Endothelial cell of umbilical vein (primary cell): ENCODE measurements around the gene PTGDS. TPM values are rescaled to one million over a fixed set of nuclear protein-coding genes. Genes with fewer than 3 reads are reported as not detected.

Experiments
- BruUV-seq: library from RNA; stranded (reverse); fragments of 400-500 nt; replicated peaks from 2 replicates; lab custom pipeline; 2021; lab: Mats Ljungman, UMichigan
- CTCF ChIA-PET: fragments of 300-600, 350-600 bp; sonication (Branson Sonifier 250); formaldehyde crosslinking; loops from one replicate; lab custom pipeline; 2021; ENCODE audit warnings: antibody characterized with exemption, inconsistent platforms; lab: Charles Lee
- POLR2A ChIA-PET: fragments of 300-600, 350-600 bp; sonication (Branson Sonifier 250); formaldehyde crosslinking; loops from one replicate; lab custom pipeline; 2021; ENCODE audit warnings: antibody characterized with exemption, inconsistent platforms; lab: Charles Lee
- DNase-seq: peaks from one replicate; pipeline ENCODE4 v3.0.0-alpha.2; 2011; ENCODE audit warnings: low read depth, low spot score
- FAIRE-seq: peaks from 2 replicates; lab custom pipeline; 2011; peaks lifted over from hg19 to GRCh38; lab: Jason Lieb, UNC
- H2AFZ ChIP-seq: 2 replicates; pipeline ENCODE4 v1.6.0; 2012; ENCODE audit warnings: low read depth, low read length, control low read depth, inconsistent platforms
- H3K27ac ChIP-seq: 2 replicates; pipeline ENCODE4 v1.5.1; 2011; ENCODE audit warnings: low read depth, mild to moderate bottlenecking, control low read depth, low read length, moderate library complexity; ENCODE audit not compliant: insufficient read depth
- H3K27me3 ChIP-seq, 2 experiments: 2 replicates each; pipeline versions ENCODE4 v1.6.0 to v1.6.1; 2011; ENCODE audit warnings: low read length in 2 of 2, mixed read lengths in 1 of 2; ENCODE audit not compliant: control insufficient read depth in 2 of 2, insufficient read depth in 2 of 2
- H3K36me3 ChIP-seq, 2 experiments: 2 replicates in 1 of 2; 3 replicates in 1 of 2; pipeline ENCODE4 v1.5.1; 2011; ENCODE audit warnings: low read length in 2 of 2, mild to moderate bottlenecking in 1 of 2, moderate library complexity in 1 of 2; ENCODE audit not compliant: control insufficient read depth in 2 of 2, insufficient read depth in 2 of 2; ENCODE audit errors: extremely low read depth in 1 of 2
- H3K4me1 ChIP-seq: 3 replicates; pipeline ENCODE4 v1.5.1; 2011; ENCODE audit warnings: mild to moderate bottlenecking, low read length; ENCODE audit not compliant: control insufficient read depth, insufficient read depth; ENCODE audit errors: extremely low read depth
- H3K4me2 ChIP-seq: 2 replicates; pipeline ENCODE4 v1.6.1; 2011; ENCODE audit warnings: low read length, control low read depth, mixed read lengths; ENCODE audit not compliant: insufficient read depth
- H3K4me3 ChIP-seq, 3 experiments: fragments of 200-600 bp in 1 of 3; sonication (generic), shearing (Covaris generic) in 1 of 3; replicated peaks in 1 of 3; 2 replicates each; pipeline ENCODE4 v1.5.1; 2011 to 2016; ENCODE audit warnings: control low read depth in 3 of 3, low read length in 3 of 3, mild to moderate bottlenecking in 2 of 3, inconsistent platforms in 1 of 3, low read depth in 1 of 3, moderate library complexity in 1 of 3; ENCODE audit not compliant: insufficient read depth in 1 of 3
- H3K79me2 ChIP-seq: 2 replicates; pipeline ENCODE4 v1.6.0; 2012; ENCODE audit warnings: low read length, inconsistent platforms; ENCODE audit not compliant: control insufficient read depth, insufficient read depth
- H3K9ac ChIP-seq: replicated peaks from 2 replicates; pipeline ENCODE3; 2011; ENCODE audit warnings: low read length, control low read depth; ENCODE audit not compliant: insufficient read depth; ENCODE audit errors: extremely low read depth
- H3K9me1 ChIP-seq: replicated peaks from 3 replicates; pipeline ENCODE4 v1.6.0; 2011; ENCODE audit warnings: mild to moderate bottlenecking, low read length; ENCODE audit not compliant: control insufficient read depth, insufficient read depth; ENCODE audit errors: extremely low read depth
- H3K9me3 ChIP-seq: replicated peaks from 2 replicates; pipeline ENCODE4 v1.5.1; 2012; ENCODE audit warnings: low read length, inconsistent platforms; ENCODE audit not compliant: control insufficient read depth, insufficient read depth
- H4K20me1 ChIP-seq: replicated peaks from 2 replicates; pipeline ENCODE3; 2011; ENCODE audit warnings: mild to moderate bottlenecking, low read length; ENCODE audit not compliant: control insufficient read depth, insufficient read depth; ENCODE audit errors: extremely low read depth
- CTCF ChIP-seq, 2 donors: IDR thresholded peaks; 1 replicate in 1 of 2; 2 replicates in 1 of 2; pipeline ENCODE4 v1.5.1; 2011; ENCODE audit warnings: low read length in 2 of 2, mild to moderate bottlenecking in 2 of 2, moderate library complexity in 2 of 2, control low read depth in 1 of 2, inconsistent platforms in 1 of 2, low read depth in 1 of 2; ENCODE audit not compliant: insufficient read depth in 1 of 2; ENCODE audit errors: extremely low read depth in 1 of 2
- EZH2 ChIP-seq: IDR thresholded peaks from 2 replicates; pipeline ENCODE4 v1.6.1; 2012; ENCODE audit warnings: borderline replicate concordance, low read depth, mild to moderate bottlenecking, moderate library complexity, low read length, inconsistent platforms; ENCODE audit not compliant: severe bottlenecking
- FOS ChIP-seq: IDR thresholded peaks from 2 replicates; pipeline ENCODE4 v1.6.1; 2011; ENCODE audit warnings: mild to moderate bottlenecking, low read length, moderate library complexity, borderline replicate concordance; ENCODE audit not compliant: insufficient read depth
- GATA2 ChIP-seq: IDR thresholded peaks from 2 replicates; pipeline ENCODE4 v1.7.0; 2011; ENCODE audit warnings: low read depth, mild to moderate bottlenecking, moderate library complexity, mixed read lengths, low read length; ENCODE audit not compliant: insufficient read length, insufficient read depth
- JUN ChIP-seq: IDR thresholded peaks from 2 replicates; pipeline ENCODE4 v1.6.1; 2011; ENCODE audit warnings: borderline replicate concordance, low read depth; ENCODE audit not compliant: insufficient read length, insufficient read depth
- MYC ChIP-seq: IDR thresholded peaks from one replicate; pipeline ENCODE4 v1.6.1; 2011; ENCODE audit warnings: mild to moderate bottlenecking, low read depth, low read length
- POLR2A ChIP-seq: IDR thresholded peaks from 2 replicates; pipeline ENCODE4 v1.6.1; 2012; ENCODE audit warnings: low read depth, mild to moderate bottlenecking, control low read depth, low read length
- POLR2AphosphoS5 ChIP-seq: IDR thresholded peaks from 2 replicates; pipeline ENCODE4 v1.6.1; 2012; ENCODE audit warnings: low read depth, mild to moderate bottlenecking, control low read depth, low read length, moderate library complexity; ENCODE audit not compliant: insufficient read depth
- dilution Hi-C: fragments of 300-500 bp; cut with MboI; formaldehyde crosslinking; loops from one replicate; pipeline ENCODE4 v1.15.0; 2019; ENCODE audit warnings: low sequenced_read_pairs; ENCODE audit not compliant: extremely low pct_ligation_motif_present
- intact Hi-C: fragments of 100-400 bp; cut with micrococcal nuclease; formaldehyde crosslinking; loops from one replicate; pipeline ENCODE4 v1.10.0; 2022
- polyA plus RNA-seq, 4 experiments: library from polyadenylated mRNA; depleted of rRNA in 3 of 4; stranded (reverse) in 3 of 4; unstranded in 1 of 4; fragments of >200 nt; gene quantifications; 2 replicates each; pipeline versions ENCODE4 v1.2.1 to v1.2.3, GENCODE V29; 2011 to 2012; ENCODE audit warnings: missing spikeins in 1 of 4
- total RNA-seq: library from RNA; stranded (reverse); gene quantifications from 2 replicates; pipeline ENCODE4 v1.2.3, GENCODE V29; 2021
- TF ChIP-seq, protein P1 (sequence below): IDR thresholded peaks from 2 replicates; pipeline ENCODE4 v1.6.1; 2011; ENCODE audit not compliant: insufficient read depth, insufficient read length

The PTGDS gene
- total and polyA plus RNA-seq, 2 donors (not counting 3 experiments of a cell fraction or from before 2014, with no cell fraction given): not detected

DNA sequence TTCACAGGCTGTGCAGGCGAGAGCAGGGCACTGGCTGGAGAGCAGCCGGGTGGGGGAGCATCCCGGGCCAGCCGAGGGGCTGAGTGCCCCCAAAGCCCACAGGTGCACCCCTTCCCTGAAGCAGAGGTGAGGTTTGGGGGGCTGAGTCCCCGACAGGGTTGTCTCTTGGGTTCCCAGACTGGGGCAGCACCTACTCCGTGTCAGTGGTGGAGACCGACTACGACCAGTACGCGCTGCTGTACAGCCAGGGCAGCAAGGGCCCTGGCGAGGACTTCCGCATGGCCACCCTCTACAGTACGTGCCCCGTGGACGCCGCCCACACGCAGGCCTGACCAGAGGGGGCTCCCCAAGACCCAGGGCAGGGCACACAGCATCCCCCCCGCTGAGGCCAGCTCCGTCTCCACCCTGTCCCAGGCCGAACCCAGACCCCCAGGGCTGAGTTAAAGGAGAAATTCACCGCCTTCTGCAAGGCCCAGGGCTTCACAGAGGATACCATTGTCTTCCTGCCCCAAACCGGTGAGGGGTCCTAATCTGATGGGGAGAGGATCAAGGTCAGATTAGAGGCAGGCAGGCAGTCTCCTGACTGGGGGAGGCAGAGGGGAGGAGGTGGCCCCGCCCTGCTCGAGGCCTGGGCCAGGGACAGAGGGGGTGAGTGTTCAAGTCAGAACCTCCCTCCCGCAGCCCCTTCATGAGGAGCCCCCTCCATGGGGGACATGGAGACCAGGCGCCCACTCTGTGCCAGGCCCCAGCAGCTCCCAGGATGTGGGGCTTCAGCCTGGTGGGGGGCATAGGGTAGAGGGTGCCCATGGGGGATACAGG is 2.7 kb downstream of the PTGDS start:
- FAIRE-seq (no peak), DNase-seq (no peak)
- Histone ChIP-seq H3K9ac (no peak overlapping the region), H3K4me1 (peaks cover 4% of the 10 kb centered on the region), H4K20me1 (no peaks in the 10 kb centered on the region), H3K27me3 (peaks cover 2 to 3% of the 10 kb centered on the region in 2 experiments), H3K36me3 (no peaks in the 10 kb centered on the region), H3K4me2 (no peak overlapping the region), H2AFZ (no peak overlapping the region), H3K9me1 (no peaks in the 10 kb centered on the region), H3K27ac (no peak overlapping the region), H3K4me3 (no peak overlapping the region), H3K9me3 (no peaks in the 10 kb centered on the region), H3K79me2 (no peaks in the 10 kb centered on the region)
- intact Hi-C loops (loop anchor here (2.0 kb wide), 2 partner anchors 29 to 49 kb away; partner anchors contain the start of gene ABCA2), dilution Hi-C loops (no loop called here)
- TF ChIP-seq POLR2A (no peak), EZH2 (no peak), CTCF (IDR thresholded peaks at IDR 0.05; ENCODE audit: extremely low read depth in 1 of 2, insufficient read depth in 1 of 2, low read depth in 1 of 2, low read length in 2 of 2) (no peak), MYC (no peak), GATA2 (no peak), JUN (no peak), POLR2AphosphoS5 (no peak), FOS (no peak)
- TF ChIP-seq, protein P1, sequence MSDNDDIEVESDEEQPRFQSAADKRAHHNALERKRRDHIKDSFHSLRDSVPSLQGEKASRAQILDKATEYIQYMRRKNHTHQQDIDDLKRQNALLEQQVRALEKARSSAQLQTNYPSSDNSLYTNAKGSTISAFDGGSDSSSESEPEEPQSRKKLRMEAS: no peak
- BruUV-seq: no TSS peak
- ChIA-PET CTCF (no interaction called here), POLR2A (no interaction called here)
